ENCODE data around the gene COPE. TPM values are rescaled to one million over a fixed set of nuclear protein-coding genes. Genes with fewer than 3 reads are reported as not detected.

COPE gene
- total RNA-seq, 1 donor from 2014 or later: 171 TPM

GRCh38 chr19:18859676-18860301 is 59.4 kb downstream of the COPE start:
- Mint-ChIP-seq H3K9me3 (no peaks in the 10 kb centered on the region), H3K27me3 (no peaks in the 10 kb centered on the region), H3K36me3 (no peaks in the 10 kb centered on the region), H3K4me3 (no peak overlapping the region), H3K27ac (no peak overlapping the region), H3K4me1 (ENCODE audit: unreplicated experiment) (no peaks in the 10 kb centered on the region)
- TF ChIP-seq CTCF (conservative IDR thresholded peaks at IDR 0.05): no peak
- DNase-seq (ENCODE audit: extremely low spot score, unreplicated experiment): no peak

GRCh38 chr19:18858906-18859646 is 60.1 kb downstream of the COPE start:
- H3K4me3 Mint-ChIP-seq: no peak overlapping the region
- H3K4me1 Mint-ChIP-seq (ENCODE audit: unreplicated experiment): no peaks in the 10 kb centered on the region
- no peak overlapping the region for H3K27ac Mint-ChIP-seq
- TF ChIP-seq CTCF (conservative IDR thresholded peaks at IDR 0.05): no peak
- H3K36me3 Mint-ChIP-seq: no peaks in the 10 kb centered on the region
- DNase-seq (ENCODE audit: extremely low spot score, unreplicated experiment): no peak
- H3K9me3 Mint-ChIP-seq: no peaks in the 10 kb centered on the region
- H3K27me3 Mint-ChIP-seq: no peaks in the 10 kb centered on the region

GRCh38 chr19:18857223-18857622 is 62.0 kb downstream of the COPE start:
- H3K4me1 Mint-ChIP-seq (ENCODE audit: unreplicated experiment): no peaks in the 10 kb centered on the region
- no peaks in the 10 kb centered on the region for H3K27me3 Mint-ChIP-seq
- no peak overlapping the region for H3K27ac Mint-ChIP-seq
- no peak for TF ChIP-seq CTCF (conservative IDR thresholded peaks at IDR 0.05)
- peaks cover 7% of the 10 kb centered on the region for H3K36me3 Mint-ChIP-seq
- no peaks in the 10 kb centered on the region for H3K9me3 Mint-ChIP-seq
- DNase-seq (ENCODE audit: extremely low spot score, unreplicated experiment): no peak
- no peak overlapping the region for H3K4me3 Mint-ChIP-seq

GRCh38 chr19:18856385-18857126 is 62.6 kb downstream of the COPE start:
- no peaks in the 10 kb centered on the region for H3K27me3 Mint-ChIP-seq

More at GRCh38 chr19:18856385-18857126, 62.6 kb downstream of the COPE start:
- Mint-ChIP-seq H3K4me1 (ENCODE audit: unreplicated experiment) (no peaks in the 10 kb centered on the region), H3K9me3 (no peaks in the 10 kb centered on the region), H3K4me3 (no peak overlapping the region), H3K27ac (peak overlapping the region; percentile 19), H3K36me3 (peaks cover 7% of the 10 kb centered on the region)
- peak; percentile 54 for TF ChIP-seq CTCF (conservative IDR thresholded peaks at IDR 0.05)
- DNase-seq (ENCODE audit: extremely low spot score, unreplicated experiment): no peak
